ENCODE measurements around the gene CHRND. TPM values are rescaled to one million over a fixed set of nuclear protein-coding genes. Genes with fewer than 3 reads are reported as not detected.

The CHRND gene
- total RNA-seq (2012; rRNA removed) (not detected in 2 replicates), polyA plus RNA-seq (2012; rRNA removed) (not detected in 2 replicates), Bru-seq, nascent RNA (not detected), BruChase-seq, experiment 1, labeled RNA remaining after a 6-hour chase (not detected), BruChase-seq, experiment 2, labeled RNA remaining after a 2-hour chase (not detected)
- polyA plus RNA-seq (2012; cell fraction: cytosol; rRNA removed): not detected in 2 replicates
- polyA plus RNA-seq (2012; cell fraction: nucleus; rRNA removed; ENCODE audit: low replicate concordance): not detected in 2 replicates
- long read RNA-seq: 0 reads

DNA sequence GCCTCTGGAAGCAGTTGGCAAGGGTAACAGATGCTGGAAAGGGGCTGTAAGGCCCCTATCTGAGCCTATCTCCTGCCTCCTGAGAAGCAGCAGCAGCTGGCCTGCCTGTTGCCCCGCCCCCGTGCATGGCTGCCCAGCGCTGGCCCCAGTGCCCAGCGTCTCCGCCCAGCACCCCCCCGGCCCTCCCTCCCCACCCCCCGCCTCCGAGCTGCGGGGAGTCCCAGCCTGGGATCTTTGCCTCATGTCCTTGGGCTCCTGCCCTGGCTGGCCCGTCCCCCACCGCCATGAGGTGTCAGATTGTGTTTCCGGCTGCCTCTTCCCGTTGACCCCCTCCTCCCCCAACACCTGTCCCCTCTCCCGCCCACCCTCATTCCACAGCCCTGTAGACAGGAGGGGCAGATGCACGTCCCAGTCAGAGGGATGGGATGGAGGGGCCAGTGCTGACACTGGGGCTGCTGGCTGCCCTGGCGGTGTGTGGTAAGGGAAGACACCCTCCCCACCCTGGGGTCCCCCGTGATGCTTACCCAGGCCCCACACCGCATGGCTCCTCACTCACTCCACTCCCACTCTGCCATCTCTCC lies at the start of gene CHRND:
TSS of gene CHRND (plus strand) at position 370 of the 581 bp plus-strand sequence. CDS start at position 426, 56 bp downstream.
- H4K5ac ChIP-seq (ENCODE audit: low read depth, low read length): no peak within 1 kb of the TSS
- BruUV-seq (replicated peaks): no TSS peak
- no peak within 1 kb of the TSS for H3K4me2 ChIP-seq (ENCODE audit: low read depth, low read length)
- H3K4me3 ChIP-seq (ENCODE audit: insufficient read depth, low read depth, low read length): no peak within 1 kb of the TSS
- no peaks in the 10 kb centered on the region for H3K4me1 ChIP-seq (ENCODE audit: control insufficient read depth, insufficient read depth, low read length)
- H3K9me1 ChIP-seq (ENCODE audit: insufficient read depth, low read length): no peaks in the 10 kb centered on the region
- no peaks in the 10 kb centered on the region for H3K9me3 ChIP-seq (ENCODE audit: control insufficient read depth, insufficient read depth, low read length)
- H3K79me1 ChIP-seq (ENCODE audit: low read depth in 1 of 2, low read length in 2 of 2): no peaks in the 10 kb centered on the region
- H4K8ac ChIP-seq (ENCODE audit: low read depth in 2 of 2, low read length in 2 of 2): no peak within 1 kb of the TSS
- TF ChIP-seq POLR2A (IDR thresholded peaks at IDR 0.05; ENCODE audit: low read depth, low read length) (no peak), BHLHE40 (IDR thresholded peaks at IDR 0.05; ENCODE audit: low read depth, low read length) (no peak), CHD1 (IDR thresholded peaks at IDR 0.05; ENCODE audit: low read depth, low read length) (no peak), CEBPB (IDR thresholded peaks at IDR 0.05; ENCODE audit: low read depth, low read length) (no peak), SMC3 (IDR thresholded peaks at IDR 0.05; ENCODE audit: low read depth, low read length) (no peak), RCOR1 (IDR thresholded peaks at IDR 0.05; ENCODE audit: insufficient replicate concordance, low read length) (no peak), FOS (IDR thresholded peaks at IDR 0.05; ENCODE audit: low read depth, low read length) (no peak), MAFK (IDR thresholded peaks at IDR 0.05; ENCODE audit: low read depth, low read length) (no peak), MAZ (IDR thresholded peaks at IDR 0.05; ENCODE audit: borderline replicate concordance, low read depth, low read length) (no peak), RAD21 (IDR thresholded peaks at IDR 0.05; ENCODE audit: low read length) (no peak), NFE2L2 (IDR thresholded peaks at IDR 0.05; ENCODE audit: low read depth, low read length) (no peak), RFX5 (IDR thresholded peaks at IDR 0.05; ENCODE audit: low read depth, low read length) (no peak), MXI1 (IDR thresholded peaks at IDR 0.05; ENCODE audit: borderline replicate concordance, low read depth, low read length) (no peak)
- TF ChIP-seq, protein P1, sequence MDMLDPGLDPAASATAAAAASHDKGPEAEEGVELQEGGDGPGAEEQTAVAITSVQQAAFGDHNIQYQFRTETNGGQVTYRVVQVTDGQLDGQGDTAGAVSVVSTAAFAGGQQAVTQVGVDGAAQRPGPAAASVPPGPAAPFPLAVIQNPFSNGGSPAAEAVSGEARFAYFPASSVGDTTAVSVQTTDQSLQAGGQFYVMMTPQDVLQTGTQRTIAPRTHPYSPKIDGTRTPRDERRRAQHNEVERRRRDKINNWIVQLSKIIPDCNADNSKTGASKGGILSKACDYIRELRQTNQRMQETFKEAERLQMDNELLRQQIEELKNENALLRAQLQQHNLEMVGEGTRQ (IDR thresholded peaks at IDR 0.05; ENCODE audit: low read depth, low read length): no peak
- TF ChIP-seq, protein P2, sequence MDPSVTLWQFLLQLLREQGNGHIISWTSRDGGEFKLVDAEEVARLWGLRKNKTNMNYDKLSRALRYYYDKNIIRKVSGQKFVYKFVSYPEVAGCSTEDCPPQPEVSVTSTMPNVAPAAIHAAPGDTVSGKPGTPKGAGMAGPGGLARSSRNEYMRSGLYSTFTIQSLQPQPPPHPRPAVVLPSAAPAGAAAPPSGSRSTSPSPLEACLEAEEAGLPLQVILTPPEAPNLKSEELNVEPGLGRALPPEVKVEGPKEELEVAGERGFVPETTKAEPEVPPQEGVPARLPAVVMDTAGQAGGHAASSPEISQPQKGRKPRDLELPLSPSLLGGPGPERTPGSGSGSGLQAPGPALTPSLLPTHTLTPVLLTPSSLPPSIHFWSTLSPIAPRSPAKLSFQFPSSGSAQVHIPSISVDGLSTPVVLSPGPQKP (IDR thresholded peaks at IDR 0.05; ENCODE audit: borderline replicate concordance, low read depth, low read length): no peak
- TF ChIP-seq, protein P3, sequence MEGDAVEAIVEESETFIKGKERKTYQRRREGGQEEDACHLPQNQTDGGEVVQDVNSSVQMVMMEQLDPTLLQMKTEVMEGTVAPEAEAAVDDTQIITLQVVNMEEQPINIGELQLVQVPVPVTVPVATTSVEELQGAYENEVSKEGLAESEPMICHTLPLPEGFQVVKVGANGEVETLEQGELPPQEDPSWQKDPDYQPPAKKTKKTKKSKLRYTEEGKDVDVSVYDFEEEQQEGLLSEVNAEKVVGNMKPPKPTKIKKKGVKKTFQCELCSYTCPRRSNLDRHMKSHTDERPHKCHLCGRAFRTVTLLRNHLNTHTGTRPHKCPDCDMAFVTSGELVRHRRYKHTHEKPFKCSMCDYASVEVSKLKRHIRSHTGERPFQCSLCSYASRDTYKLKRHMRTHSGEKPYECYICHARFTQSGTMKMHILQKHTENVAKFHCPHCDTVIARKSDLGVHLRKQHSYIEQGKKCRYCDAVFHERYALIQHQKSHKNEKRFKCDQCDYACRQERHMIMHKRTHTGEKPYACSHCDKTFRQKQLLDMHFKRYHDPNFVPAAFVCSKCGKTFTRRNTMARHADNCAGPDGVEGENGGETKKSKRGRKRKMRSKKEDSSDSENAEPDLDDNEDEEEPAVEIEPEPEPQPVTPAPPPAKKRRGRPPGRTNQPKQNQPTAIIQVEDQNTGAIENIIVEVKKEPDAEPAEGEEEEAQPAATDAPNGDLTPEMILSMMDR (conservative IDR thresholded peaks at IDR 0.05; ENCODE audit: low read depth, low read length): no peak
- no peak within 1 kb of the TSS for H2BK20ac ChIP-seq (ENCODE audit: low read depth, low read length)
- peaks cover 63% of the 10 kb centered on the region for H3K27me3 ChIP-seq (ENCODE audit: control insufficient read depth, insufficient read depth, low read length)
- no peaks in the 10 kb centered on the region for H3K36me3 ChIP-seq (ENCODE audit: control insufficient read depth, insufficient read depth, low read length)
- DNase-seq (no peak), ATAC-seq (ENCODE audit: low read depth) (peak; percentile 8; the same call in 1 of the 2 replicates)
- 0% methylated on average over 2 of the region's 18 CpGs; no CpG with 5 or more reads in 1 of the 2 experiments for WGBS, 2 experiments (ENCODE audit: extremely low coverage in 2 of 2, insufficient read length in 1 of 2)
- H2AK9ac ChIP-seq (replicated peaks; ENCODE audit: low read depth, low read length, poor library complexity): no peak within 1 kb of the TSS
- H3K56ac ChIP-seq (ENCODE audit: extremely low read depth, insufficient read depth, low read length): no peak within 1 kb of the TSS
- POLR2A ChIA-PET (ENCODE audit: unreplicated experiment): no interaction called here
- H3K4ac ChIP-seq (ENCODE audit: low read depth, low read length): no peak within 1 kb of the TSS
- no peak within 1 kb of the TSS for H4K91ac ChIP-seq (ENCODE audit: insufficient read depth, low read depth, low read length)
- no peak within 1 kb of the TSS for H3K27ac ChIP-seq (ENCODE audit: insufficient read depth, low read length)
- no peak within 1 kb of the TSS for H2BK15ac ChIP-seq (ENCODE audit: low read depth, low read length)
- H3K14ac ChIP-seq (replicated peaks; ENCODE audit: low read depth, low read length): no peak within 1 kb of the TSS
- dilution Hi-C loops (cut with HindIII; ENCODE audit: low sequenced_read_pairs, unreplicated experiment): no loop called here
- H2BK120ac ChIP-seq (ENCODE audit: low read depth, low read length): no peak within 1 kb of the TSS
- H4K20me1 ChIP-seq (ENCODE audit: insufficient read depth, low read length): no peaks in the 10 kb centered on the region
- no peak within 1 kb of the TSS for H2AFZ ChIP-seq (replicated peaks; ENCODE audit: low read length, poor library complexity)
- intact Hi-C loops (cut with micrococcal nuclease): no loop called here
- in situ Hi-C loops (cut with MboI; ENCODE audit: low sequenced_read_pairs): no loop called here
- CTCF ChIA-PET: no interaction called here
- H2AK5ac ChIP-seq (ENCODE audit: low read depth, low read length): no peak within 1 kb of the TSS
- H3K23ac ChIP-seq (ENCODE audit: low read depth, low read length): no peak within 1 kb of the TSS
- H2BK5ac ChIP-seq (ENCODE audit: low read depth, low read length, poor library complexity, severe bottlenecking): no peak within 1 kb of the TSS
- no peak within 1 kb of the TSS for H3K18ac ChIP-seq (ENCODE audit: low read depth, low read length)
- no peak within 1 kb of the TSS for H3K9ac ChIP-seq (ENCODE audit: low read depth, low read length)
